GM18526 (cell line): ENCODE results near the gene EHD4.

Experiments
- POLR2A ChIP-seq: IDR thresholded peaks from 3 replicates; pipeline ENCODE4 v1.6.1; 2011; ENCODE audit not compliant: insufficient read length; ENCODE audit errors: extremely low read depth

EHD4 gene

DNA sequence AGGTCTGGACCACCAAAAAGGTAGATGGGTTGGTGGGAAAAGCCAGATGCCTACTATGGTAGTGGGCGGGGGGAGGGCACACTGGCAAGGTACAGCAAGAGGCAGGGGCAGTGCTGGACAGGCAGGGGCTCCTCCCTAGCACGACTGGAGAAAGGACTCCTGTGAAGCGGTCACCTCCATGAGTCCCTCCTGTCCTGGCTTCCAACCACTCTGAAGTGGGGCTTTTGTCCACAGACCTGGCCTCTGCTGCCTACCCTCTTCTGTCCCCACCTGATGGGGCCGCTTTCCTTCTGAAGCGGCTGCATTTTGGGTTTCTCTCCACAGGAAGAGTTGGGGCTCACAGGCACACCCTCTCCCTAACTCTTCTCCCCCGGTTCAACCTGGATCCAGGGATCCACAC, 75.8 kb downstream of the EHD4 start:
- TF ChIP-seq POLR2A = no peak

DNA sequence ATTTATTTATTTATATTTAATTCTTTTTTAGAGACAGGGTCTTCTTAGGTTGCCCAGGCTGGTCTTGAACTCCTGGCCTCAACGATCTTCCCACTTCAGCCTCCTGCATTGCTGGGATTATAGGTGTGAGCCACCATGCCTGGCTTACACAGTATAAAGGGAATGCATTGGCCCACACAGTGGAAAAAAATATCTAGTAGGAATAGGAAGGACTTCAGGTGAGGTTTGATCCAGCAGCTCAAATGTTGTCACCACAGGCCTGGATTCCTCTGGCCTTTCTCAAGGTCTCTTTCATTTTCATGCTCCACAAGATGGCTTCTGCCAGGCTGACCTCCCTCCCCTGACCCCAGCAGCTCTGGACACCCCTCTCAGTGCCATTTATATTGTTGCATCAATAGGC, 76.4 kb downstream of the EHD4 start:
- TF ChIP-seq POLR2A = no peak

DNA sequence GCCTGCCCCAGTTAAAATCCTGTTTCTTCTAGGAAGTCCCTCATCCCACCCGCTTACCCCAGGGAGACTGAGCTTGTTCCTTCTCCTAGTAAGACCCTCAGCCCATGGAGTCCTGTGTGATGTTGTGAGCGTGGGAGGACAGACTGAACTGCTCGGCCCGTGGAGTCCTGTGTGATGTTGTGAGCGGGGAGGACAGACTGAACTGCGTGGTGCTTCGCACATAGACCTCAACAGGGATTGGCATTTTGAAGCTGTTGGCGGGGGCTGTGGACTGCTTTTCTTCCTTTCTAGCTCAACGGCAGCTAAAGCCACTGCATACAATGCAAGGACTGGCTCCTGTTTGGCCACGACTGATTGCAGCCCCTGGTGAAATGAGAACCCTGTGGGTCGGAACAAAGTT, 76.9 kb downstream of the EHD4 start:
- TF ChIP-seq POLR2A = no peak

DNA sequence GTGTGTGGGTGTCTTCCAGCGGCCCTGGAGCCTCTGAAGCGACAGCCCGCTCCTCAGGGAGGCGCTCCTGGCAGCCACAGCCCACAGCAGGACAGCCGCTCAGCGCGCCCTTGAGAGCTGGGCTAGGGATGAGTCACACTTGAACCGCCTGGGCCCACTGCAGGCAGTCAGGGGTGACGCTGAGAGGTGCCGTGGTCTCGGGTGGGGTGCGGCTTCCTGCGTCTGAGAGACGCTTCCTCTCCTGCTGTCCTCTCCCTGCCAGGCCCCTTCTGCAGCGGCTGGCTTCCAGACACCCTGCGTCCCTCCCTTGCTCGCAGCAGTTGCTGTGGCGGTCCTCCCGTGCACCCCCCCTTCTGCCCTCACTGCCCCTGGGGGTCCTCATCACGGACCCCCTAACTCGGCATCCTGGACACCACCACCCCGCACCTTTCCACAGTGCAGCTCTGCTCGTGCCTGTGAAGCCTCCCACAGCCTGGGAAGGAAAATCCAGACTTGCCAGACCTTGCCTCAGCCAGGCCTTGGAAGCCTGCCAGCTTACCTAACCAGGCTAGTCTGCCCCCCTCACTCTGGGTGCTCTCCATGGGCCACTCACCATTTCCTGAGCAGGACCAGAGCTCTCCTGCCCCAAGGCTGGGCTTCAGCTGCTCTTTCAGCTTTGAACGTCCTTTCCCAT, 77.4 kb downstream of the EHD4 start:
- no peak for TF ChIP-seq POLR2A

DNA sequence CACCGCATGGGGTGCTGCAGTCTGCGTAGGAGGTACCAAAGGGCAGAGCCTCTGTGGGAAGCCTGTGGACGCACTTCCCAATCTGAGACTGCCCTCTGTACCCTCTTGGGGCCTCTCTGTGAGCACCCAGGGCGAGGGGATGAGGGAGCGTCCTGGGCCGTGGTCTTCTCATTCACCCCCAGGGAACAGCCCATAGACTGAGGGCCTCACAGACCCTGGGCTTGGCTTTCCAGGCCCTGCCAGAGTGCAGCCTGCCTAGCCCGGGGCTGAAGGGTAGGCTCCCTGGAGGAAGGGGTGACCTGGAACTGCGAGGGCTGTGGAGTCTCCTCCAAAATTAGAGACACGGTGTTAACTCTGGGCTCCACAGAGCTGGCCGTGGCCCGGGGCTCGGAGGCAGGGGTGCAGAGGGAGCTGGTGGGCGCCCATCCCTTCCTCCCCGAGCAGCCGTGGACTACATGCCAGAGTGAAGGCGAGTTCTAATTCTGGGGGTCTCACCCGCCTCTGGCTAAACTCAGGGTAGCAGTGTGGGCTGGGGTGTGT, 78.0 kb downstream of the EHD4 start:
- TF ChIP-seq POLR2A = no peak

DNA sequence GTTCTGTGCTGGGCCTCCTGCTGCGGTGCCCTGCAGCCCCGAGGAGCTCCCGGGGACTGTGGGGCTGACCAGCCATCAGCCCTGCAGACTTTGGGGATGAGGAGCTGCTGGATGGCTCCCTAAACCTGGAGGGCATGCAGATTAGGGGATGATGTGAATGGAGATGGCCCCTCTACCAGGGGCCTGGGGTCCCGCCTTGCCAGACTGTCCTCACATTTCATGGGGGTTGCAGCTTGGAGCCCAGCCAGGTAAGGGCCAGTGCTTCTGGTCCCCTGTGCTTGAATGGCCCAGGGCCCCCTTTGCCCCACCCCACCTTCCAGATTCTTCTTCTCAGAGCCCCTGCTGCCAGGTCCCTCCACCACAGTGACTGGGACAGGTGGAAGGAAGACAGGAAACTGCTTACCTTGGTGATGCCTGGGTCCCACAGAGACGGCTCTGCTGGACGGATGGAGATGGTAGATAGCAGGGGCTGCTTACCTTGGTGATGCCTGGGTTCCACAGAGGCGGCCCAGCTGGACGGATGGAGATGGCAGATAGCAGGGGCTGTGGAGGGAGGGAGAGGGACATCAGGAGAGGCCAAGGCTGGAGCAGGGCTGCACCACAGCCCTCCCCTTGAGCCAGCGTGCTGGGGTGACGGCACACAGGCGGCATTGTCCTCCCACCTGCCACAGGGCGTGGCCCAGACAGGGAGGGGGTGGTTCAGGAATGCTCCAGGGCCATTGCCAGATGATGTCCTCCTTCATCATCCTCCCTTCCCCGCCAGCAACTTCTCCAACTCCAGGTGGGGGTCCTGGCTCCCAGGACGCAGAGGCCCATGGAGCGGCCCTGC, 78.7 kb downstream of the EHD4 start, which contains the start of gene SPTBN5:
Gene SPTBN5, minus strand, starts transcription at position 632 of the 829 bp plus-strand sequence. Its CDS starts 556 bp downstream, at position 76.
- TF ChIP-seq POLR2A = no peak

DNA sequence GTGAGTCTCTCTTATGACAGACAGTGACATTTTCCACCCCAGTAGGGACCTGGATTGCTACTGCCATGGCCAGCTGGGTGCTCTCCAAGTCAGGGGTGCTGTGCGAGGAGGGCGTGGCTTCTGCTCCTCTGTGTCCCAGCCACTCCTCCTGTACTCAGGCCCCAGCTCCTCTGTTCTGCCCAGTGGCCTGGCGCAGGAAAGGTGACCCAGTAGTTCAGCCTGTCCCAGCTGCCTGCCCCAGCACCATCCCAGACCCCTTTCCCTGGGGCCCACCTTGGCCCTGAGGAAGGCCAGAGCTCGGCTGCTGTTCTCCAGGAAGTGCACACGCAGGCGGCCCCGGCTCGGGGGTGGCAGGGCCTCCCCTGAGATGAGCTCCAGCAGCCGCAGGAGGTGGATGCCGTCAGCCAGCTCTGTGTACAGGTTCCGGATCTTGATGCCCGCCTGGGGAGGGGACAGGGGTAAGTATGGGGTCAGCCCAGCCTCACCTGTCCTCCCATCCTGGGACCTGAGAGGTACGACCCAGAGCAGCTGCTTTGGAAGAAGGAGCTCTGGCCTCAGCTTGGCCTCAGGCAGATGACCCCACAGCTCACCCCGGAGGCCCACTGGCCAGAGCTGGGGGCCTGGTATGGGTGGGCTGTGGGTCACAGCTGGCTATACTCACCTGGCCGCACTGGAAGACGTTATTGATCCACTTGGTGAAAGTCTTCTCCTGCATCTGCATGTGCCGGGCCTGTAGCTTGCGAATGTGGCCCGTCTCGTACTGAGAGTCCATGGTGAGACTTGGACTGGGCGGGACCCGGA, 79.5 kb downstream of the EHD4 start:
- TF ChIP-seq POLR2A = no peak

DNA sequence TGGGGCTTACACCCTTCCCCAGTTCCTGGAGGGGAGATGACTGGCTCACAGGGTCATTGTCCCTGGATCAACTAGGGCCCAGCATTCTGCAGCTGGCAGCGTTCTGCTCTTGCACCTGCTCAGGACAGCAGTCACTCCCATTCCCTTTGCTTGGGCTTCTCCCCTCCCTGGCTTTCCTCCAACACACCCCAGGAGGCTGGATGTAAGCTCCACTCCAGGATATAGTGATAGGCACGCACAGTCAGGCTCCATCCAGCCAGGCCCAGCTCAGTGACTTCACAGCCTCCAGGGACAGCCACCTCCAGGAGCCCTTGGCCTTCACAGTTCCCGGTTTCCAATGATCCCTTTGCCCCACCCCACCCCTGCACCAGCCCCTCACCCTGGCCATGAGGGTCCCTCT, 80.4 kb downstream of the EHD4 start:
- no peak for TF ChIP-seq POLR2A

DNA sequence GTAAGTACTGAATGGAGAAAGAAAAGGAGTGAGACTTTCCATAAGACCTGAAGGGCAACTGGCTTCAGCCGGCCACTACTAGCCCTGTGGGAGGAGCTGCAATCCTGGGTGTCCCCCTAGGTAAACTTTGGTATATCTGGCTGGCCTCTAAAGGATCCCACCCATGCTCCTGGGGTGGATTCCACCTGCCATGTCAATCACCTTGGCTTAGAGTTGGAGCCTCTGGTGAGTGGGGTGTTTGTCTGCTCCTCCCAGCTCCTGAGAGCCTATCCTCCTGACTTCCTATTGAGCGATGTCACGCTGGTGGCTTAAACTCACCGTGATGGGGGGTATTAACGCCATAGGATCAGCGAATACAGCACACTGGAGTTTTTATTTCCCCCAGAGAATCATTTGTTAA, 81.1 kb downstream of the EHD4 start:
- no peak for TF ChIP-seq POLR2A

DNA sequence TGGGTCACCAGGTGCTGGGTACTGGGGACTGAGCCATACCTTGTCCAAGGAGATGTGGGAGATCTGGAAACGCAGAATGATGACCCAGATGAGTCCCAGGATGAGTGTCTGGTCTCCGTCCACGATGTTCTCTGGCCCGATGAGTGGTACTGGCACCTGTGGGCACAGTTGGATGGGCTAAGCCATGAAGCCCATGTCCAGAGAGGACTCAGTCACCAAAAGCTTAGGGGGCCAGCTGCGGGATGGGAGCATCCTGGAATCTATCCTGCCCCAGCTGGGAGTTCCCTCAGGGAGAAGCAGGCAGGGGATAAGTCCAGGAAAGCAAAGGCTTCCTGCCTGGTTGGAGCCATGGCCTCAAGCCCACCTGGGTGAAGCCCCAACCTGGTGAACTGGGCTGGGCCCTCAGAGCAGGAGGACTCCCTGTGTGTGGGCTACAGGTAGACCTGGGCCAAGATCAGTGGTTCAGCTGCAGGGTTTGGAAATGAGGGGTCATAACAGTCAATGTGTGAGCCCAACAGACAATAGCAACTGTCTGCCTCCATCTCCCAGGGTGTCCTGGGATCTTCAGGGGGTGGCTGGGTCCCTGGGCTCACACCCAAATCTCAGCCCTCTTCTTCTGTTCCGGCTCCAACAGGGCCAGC, 82.2 kb downstream of the EHD4 start:
- TF ChIP-seq POLR2A = no peak

DNA sequence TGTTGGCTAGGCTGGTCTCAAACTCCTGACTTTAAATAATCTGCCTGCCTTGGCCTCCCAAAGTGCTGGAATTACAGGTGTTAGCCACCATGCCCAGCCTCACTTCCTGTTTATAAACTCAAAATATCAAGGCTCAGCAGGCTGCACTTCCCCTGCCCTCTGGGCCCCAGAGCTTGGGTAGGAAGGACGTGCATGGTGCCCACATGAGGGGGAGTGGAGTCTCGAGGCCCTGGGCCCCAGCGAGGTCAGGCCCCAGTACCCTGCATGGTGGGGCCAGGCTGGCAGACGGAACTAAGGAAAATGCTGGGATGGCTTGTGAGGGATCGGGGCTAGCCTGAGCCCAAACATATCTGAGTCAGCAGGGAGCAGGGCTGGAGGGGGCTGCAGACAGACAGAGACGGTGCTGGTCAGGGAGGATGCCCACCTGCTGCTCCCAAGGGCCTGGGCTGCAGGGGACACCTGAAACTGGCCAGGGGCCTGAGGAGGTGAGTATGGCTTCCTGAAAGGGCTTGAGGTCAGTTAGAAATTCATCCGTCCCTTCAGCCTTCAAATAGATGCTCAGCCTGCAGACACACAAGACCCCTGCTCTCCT, 83.6 kb downstream of the EHD4 start:
- TF ChIP-seq POLR2A = no peak

DNA sequence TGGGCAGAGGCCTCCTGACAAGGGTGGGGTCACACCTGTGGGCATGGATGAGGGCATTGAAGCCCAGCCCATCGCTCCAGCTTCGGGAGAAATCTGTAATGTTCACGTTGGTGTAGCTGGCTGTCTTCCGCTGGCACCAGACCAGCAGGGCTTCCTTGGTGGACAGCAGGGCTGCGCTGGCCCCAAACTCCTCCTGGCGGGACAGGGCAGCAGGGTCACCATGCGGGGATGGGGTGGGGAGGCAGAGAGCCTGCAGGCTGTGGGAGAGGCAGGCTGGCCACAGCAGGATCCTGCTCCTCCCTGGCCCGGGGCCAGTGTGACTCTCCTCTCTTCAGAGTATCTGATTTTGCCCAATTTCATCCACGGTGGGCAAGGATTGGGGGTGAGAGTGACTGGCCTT, 84.5 kb downstream of the EHD4 start:
- no peak for TF ChIP-seq POLR2A

DNA sequence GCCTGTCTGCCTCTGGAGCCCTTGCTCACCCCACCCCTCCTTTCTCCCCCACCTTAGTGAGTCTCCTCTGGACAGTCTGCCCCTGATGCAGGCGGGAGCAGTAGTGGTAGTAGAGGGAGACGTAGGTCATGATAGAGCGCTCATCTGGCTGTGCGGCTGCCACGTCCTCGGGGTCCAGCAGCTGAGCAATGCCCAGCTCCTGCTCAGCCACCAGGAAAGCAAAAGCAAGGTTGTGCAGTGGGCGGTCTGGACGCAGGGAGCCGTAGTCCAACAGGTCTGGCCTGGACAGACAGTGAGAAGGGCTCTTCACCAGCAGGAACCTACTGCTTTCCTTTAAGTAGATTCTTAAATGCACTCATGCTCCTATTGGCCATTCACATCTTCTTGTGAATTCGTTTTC, 85.2 kb downstream of the EHD4 start:
- no peak for TF ChIP-seq POLR2A

DNA sequence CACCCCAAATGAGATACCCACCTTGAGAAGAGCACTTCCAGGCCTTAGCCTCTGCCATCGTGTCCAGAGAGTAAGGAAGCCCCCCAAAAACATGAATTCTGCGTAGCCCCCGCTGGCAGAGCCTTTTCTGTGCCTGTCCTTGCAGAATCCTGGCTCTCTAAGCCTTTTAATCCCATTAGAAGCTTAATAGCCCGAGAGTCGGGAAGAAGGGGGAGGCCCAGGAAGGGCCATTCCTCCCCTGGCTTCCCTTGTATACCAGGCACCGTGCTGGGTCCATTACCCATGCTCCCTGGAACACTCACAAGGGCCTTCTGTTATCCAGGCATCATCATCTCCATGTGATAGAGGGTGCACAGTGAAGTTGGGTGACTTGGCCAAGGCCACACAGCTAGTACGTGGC, 85.6 kb downstream of the EHD4 start:
- no peak for TF ChIP-seq POLR2A

DNA sequence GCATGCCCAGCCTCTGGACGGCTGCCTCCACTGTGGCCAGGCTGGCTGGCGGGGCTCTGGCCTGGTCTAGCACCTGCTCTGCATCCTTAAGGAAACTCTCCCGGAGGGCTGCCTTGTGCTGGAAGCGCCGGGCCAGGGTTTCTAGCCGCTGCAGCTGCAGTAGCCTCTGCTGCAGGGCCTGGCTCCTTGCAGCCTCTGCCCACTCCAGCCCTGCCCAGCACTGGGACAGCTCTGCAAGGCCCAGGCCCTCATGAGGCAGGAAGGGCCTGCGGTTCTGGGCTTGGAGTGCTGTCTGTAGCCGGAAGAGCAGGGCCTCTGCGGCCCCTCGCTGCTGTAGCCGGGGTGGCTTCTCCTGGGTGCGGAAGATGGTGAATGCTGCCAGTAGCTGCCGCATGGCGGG, 86.5 kb downstream of the EHD4 start:
- no peak for TF ChIP-seq POLR2A
